Coronary artery (tissue), 2 donors: ENCODE data around the gene LDLRAD4.

Source experiments
- DNase-seq: peaks from one replicate; pipeline ENCODE4 v3.0.0-alpha.2; 2017; ENCODE audit warnings: low spot score
- H3K27ac ChIP-seq, 2 donors: fragments of 200-600 bp; sonication (generic); one replicate each; pipeline ENCODE4 v1.5.1; 2016 to 2019
- H3K4me3 ChIP-seq: fragments of 200-600 bp; sonication (generic); 2 replicates; pipeline ENCODE4 v1.5.1; 2016; ENCODE audit warnings: mild to moderate bottlenecking, moderate library complexity
- TF ChIP-seq, protein P1 (sequence below): fragments of 200-600 bp; sonication (generic); IDR thresholded peaks from one replicate; pipeline ENCODE4 v1.5.1; 2019; ENCODE audit warnings: antibody characterized with exemption

The LDLRAD4 gene

DNA sequence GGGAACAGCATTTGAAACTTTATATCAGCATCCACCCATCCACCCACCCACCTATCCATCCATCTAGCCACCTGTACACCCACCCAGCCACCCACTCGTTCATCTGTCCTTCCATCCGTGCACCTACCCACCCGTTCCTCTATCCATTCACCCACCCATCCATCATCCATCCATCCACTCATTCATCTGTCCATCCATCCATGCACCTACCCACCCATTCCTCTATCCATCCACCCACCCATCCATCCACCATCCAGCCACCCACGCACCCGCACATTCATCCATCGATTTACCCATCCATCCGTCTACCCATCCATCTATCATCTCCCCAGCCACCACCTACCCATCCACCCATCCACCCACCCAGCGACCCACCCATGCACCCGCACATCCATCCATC, 24.8 kb downstream of the LDLRAD4 start:
- Histone ChIP-seq H3K27ac (no peak overlapping the region), H3K4me3 (no peak overlapping the region)
- TF ChIP-seq, protein P1, sequence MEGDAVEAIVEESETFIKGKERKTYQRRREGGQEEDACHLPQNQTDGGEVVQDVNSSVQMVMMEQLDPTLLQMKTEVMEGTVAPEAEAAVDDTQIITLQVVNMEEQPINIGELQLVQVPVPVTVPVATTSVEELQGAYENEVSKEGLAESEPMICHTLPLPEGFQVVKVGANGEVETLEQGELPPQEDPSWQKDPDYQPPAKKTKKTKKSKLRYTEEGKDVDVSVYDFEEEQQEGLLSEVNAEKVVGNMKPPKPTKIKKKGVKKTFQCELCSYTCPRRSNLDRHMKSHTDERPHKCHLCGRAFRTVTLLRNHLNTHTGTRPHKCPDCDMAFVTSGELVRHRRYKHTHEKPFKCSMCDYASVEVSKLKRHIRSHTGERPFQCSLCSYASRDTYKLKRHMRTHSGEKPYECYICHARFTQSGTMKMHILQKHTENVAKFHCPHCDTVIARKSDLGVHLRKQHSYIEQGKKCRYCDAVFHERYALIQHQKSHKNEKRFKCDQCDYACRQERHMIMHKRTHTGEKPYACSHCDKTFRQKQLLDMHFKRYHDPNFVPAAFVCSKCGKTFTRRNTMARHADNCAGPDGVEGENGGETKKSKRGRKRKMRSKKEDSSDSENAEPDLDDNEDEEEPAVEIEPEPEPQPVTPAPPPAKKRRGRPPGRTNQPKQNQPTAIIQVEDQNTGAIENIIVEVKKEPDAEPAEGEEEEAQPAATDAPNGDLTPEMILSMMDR = no peak
- peak; percentile 56 for DNase-seq

DNA sequence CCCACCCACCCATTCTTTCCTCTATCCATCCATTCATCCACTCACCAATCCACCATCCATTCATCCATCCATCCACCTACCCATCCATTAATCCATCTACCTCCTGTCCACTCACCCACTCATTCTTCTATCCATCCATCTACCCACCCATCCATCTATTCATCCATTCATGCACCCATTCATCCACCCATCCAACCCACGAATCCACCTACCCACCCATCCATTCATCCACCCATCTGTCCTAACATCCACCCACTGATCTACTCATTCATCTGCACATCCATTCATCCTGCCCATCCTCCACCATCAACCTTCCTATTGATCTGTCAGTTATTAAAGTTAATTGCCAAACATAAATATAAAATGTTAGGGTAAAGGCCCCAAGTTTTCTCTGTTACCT, 25.6 kb downstream of the LDLRAD4 start:
- TF ChIP-seq, protein P1 = no peak
- no peak for DNase-seq
- no peak overlapping the region for H3K4me3 ChIP-seq

DNA sequence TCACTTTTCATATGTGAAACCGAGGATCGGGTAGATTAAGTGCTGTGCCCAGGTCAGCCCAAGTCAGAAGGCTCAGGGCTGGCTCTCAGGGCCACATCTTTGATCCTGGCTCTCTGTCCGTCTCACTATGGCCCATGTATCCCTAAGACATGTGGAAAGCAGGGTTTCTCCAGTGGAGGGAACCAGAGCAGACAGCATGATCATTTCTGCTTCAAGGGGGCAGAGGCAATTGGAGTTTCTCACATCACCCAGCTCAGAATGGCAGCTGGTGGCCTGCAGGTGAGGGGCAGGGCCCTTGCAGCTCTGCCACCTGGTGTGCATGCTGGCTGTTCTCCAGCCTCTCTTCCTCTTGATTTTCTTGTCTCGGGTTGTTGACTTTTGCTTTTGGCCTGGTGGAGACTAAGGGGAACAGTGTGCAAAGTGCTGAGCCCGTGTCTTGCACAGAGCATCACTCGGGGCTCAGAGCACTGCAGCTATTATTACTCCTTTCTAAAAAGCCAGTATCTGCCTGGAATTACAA, 27.0 kb downstream of the LDLRAD4 start:
- TF ChIP-seq, protein P1 = no peak
- no peak for DNase-seq
- Histone ChIP-seq H3K27ac (no peak overlapping the region), H3K4me3 (no peak overlapping the region)

More for the DNA sequence above, 25.6 kb downstream of the LDLRAD4 start:
- no peak overlapping the region for H3K27ac ChIP-seq

DNA sequence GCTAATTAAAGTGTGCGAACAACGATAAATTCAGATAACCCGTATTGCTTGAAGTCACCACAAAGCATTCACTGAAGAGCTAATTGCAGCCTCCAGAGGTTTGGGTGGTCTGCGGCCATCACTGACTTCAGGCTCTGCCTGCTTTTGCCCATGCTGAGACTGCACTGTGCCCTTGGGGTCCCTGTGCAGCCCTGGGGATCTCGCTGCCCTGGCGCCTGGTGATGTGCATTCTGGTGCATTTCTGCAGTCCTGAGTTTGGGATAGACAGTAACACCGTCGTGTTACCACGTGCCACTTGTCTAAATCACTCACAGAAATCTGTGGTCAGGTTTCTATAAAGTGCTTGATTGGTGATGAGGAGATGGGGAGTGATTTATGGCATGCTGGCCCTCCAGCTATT, 27.6 kb downstream of the LDLRAD4 start:
- peak; percentile 47 for DNase-seq
- TF ChIP-seq, protein P1 = no peak
- no peak overlapping the region for H3K4me3 ChIP-seq
- no peak overlapping the region for H3K27ac ChIP-seq

DNA sequence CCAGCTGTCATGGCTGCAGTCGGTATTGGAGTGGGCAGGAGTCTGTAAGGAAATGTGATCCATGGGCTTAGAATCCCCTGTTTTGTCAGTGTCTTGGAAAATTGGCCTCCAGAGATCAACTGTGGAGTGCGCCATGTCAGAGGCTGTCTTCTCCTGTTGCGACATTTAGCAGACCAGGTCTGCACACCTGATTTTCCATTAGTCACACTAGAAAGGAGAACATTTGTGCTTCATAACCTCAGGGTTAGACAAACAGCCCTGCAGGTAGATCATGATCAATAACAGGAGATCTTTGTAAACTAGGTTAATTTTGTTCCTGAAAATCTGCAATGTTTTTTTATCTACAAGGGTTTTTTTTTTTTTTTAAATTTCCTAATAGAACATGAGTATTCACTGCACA, 28.0 kb downstream of the LDLRAD4 start:
- Histone ChIP-seq H3K4me3 (no peak overlapping the region), H3K27ac (no peak overlapping the region)
- TF ChIP-seq, protein P1 = no peak
- DNase-seq = no peak

- Histone ChIP-seq H3K27ac (no peak overlapping the region), H3K4me3 (no peak overlapping the region)
- TF ChIP-seq, protein P1 = no peak
- DNase-seq = peak; percentile 35
Measured at GRCh38 chr18:13247506-13247905, 28.9 kb downstream of the LDLRAD4 start.

GRCh38 chr18:13252686-13253410, 34.3 kb downstream of the LDLRAD4 start:
- TF ChIP-seq, protein P1 = no peak
- peak; percentile 46 for DNase-seq
- H3K27ac ChIP-seq = no peak overlapping the region

More at GRCh38 chr18:13252686-13253410, 34.3 kb downstream of the LDLRAD4 start:
- H3K4me3 ChIP-seq = no peak overlapping the region
